OCI-LY3 (cell line): ENCODE measurements around the gene NRG3.

Experiments used
- CTCF ChIP-seq: fragments of 200-600, 300-600 bp; sonication (generic); IDR thresholded peaks from 2 replicates; pipeline ENCODE4 v1.5.1; 2014; ENCODE audit warnings: antibody characterized with exemption, low read length, low read depth
- EZH2phosphoT487 ChIP-seq: fragments of 200-600 bp; shearing (Covaris generic); IDR thresholded peaks from 2 replicates; pipeline ENCODE4 v1.6.1; 2018; ENCODE audit warnings: antibody characterized with exemption, mixed run types, low read depth

- TF ChIP-seq CTCF (no peak), EZH2phosphoT487 (no peak)
These were observed 402.6 kb downstream of the NRG3 start for GRCh38 chr10:82277591-82277990.
